HG02938 (cell line): ENCODE data around the gene FBXO28.
"Not testable (repeated sequence)": the region's sequence is repeated elsewhere in the genome, so short reads cannot be mapped to it uniquely, and the experiment has no call there.

Experiments used
- ATAC-seq: cut with Tn5 transposase; IDR thresholded peaks from one replicate; pipeline ENCODE4 v1.9.1; 2021; ENCODE audit warnings: mild to moderate bottlenecking, moderate library complexity; ENCODE audit not compliant: unreplicated experiment

The FBXO28 gene

GRCh38 chr1:224113918-224114786, at the start of gene FBXO28:
FBXO28 (plus strand) TSS chr1:224114111; CDS start chr1:224114130, 19 bp downstream.
- ATAC-seq: peak; percentile 98

DNA sequence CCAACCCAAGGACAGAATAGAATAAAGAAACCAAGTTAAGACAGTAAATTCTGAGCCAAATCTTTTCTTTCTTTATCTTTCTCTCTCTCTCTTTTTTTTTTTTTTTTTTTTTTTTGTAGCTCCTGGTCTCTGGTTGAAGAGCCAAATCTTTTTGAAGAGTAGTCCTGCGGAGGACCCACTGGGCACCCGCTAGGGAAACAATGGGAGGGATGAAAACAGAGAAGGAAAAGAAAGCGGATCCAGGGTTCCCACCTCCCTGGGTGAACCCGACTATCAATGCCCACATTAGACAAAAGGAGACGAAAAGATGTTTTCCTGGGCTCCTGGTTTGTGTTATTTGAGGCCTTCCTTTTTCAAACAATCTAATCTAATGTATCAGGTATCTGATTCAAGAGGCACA, 49.8 kb upstream of the FBXO28 start:
- no peak for ATAC-seq

DNA sequence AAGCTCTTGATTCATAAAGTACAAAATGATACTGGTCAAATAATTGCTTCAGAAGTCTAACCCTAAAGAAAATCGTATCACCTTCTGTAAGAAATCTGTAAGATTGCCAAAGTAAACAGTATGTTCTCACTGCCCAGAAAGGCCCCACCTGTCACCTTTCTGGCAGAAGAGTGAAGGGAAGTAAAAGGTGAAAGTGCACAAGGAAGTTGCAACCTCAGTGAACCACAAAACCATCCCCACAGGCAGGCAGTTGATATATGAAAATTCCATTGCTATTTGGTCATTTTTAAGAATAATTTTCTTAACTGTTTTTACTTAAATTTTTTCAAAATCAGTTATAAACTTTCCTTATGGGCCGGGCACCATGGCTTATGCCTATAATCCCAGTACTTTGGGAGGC, 48.5 kb upstream of the FBXO28 start:
- ATAC-seq: no peak

GRCh38 chr1:224067207-224067606, 46.7 kb upstream of the FBXO28 start:
- no peak for ATAC-seq

DNA sequence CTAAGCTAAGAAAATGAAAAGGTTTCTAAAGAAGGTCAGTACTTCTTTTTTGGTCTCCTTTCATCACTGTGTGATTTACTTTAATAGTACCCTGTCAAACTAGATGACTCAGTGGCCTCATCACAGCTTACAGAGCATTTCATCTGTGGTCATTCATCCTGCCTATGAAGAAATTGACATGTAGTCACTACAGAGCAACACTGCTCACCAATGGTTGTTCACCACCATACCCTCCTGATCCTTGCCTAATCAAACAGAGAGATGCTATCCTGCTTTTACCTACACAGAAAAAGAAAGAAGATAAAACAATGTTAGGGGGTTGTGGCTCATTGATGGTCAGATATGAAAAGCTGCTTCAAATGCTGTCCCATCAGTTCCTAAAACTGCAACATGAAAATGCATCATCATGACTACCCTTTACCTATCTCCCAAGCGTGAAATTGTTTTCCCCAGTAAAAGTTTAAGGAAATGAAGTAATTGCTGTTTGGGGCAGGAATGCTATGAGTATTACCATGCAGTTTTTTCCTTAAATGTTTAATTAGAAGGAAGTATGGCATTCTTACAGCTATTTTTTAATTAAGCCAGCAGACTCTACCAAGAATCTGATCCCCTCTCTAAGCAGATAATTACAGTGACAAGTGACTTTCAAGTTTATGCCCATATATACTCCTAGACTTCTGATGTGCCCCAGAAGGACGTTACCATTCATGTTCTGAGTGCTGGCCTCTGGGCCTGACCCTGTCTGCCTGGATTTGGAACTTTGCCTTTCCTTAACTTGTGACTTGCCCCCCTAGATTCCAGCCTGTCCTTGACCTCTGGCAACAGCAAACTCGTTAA, 46.1 kb upstream of the FBXO28 start:
- no peak for ATAC-seq

DNA sequence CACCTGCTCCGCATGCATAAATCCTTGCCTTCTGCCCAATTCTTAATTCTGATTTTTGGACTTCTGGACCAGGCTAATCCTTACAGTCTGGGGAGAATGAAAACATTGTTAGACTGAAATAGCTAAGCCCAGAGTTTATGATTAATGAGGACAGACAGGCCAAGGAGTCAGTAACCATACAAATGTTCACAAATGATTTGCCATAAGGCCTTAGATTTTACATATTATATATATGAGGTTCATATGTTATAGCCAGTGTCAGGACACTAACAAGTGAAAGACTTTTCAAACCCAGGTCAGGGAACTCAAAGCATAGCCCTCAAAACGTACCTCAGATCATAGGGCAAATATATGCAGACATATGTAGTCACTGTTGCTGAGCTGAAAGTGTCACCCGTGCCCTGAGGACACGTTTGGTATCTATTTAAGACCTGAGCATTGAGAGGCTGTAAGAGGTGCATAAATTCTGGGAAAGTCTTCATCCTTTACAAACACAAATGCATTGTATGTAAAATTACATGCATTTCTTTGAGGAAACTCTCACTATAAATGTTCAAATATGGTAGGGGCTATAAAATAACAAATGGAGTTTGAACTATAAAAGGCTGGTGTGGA, 45.3 kb upstream of the FBXO28 start:
- no peak for ATAC-seq

- no peak for ATAC-seq
These were observed 44.8 kb upstream of the FBXO28 start for GRCh38 chr1:224069138-224069537.

DNA sequence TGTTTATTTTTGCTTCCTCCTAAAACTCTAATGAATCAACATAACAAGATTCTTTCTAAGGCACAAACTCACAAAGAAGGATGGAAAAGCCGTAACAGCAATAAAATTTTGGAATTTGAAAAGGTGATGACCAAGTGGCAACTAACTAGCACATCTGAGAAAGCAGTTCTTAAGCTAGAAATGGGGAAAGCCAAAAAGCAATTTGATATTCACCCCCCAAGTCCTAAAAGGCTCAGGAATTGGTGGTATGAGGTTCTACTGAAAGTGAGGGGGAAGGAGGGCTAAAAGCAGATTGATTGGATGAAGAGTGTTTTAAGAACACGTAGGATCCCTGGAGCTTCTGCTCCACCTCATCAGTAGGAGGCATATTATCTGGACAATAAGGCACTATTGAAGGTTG, 43.4 kb upstream of the FBXO28 start:
- ATAC-seq: no peak

DNA sequence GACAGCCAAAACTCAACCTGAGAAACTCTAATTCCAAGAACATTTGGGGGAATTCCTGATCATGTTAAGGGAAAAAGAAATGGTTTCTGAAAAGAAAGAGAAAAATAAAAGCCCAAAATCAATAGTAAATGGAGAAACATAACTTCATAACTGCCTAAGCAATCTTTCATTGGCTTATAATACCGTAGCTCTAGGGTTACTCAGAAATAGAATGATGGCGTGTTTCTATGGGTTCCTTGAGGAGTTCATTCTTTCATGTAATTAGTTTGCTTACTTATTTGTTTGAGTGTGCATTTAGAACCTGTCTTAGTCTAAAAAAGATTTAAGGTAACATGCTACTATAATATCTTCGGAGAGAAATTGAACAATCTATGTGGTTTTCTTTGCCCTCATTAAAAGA, 37.5 kb upstream of the FBXO28 start:
- no peak for ATAC-seq

- not testable (repeated sequence) for ATAC-seq
These were observed 34.3 kb upstream of the FBXO28 start for GRCh38 chr1:224079644-224080043.

DNA sequence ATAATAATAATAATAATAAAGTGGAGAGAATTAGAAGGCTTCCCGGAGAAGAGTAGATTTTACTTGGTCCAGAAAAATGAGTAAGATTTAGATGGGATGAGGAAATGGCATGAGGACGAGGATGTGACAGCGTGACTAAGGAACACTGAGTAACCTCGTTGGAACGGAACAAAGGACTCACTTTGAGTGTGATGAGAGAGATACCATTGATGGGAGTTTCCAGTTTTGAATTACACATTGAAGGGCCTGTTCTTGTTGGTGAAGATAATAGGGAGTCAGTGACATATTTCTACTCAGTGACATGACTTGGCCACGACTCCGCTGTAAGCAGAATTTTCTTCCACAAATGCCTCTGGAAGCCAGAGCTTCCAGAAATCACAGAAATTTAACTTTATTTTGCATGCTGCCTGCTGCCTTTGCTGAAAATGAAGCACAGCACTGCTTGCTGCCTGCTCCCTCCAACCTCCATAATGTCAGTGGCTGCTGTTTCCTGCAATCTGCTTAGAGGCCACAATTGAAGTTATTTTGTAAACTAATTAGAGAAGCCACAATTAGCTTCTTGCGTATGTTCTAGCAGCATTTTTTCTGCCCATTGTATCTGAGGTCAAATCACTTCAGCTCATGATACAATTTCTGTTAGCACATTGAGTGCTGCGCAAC, 33.7 kb upstream of the FBXO28 start:
- ATAC-seq: no peak

- no peak for ATAC-seq
These were observed 32.3 kb upstream of the FBXO28 start for GRCh38 chr1:224081604-224082003.

- ATAC-seq: no peak
These were observed 31.8 kb upstream of the FBXO28 start for GRCh38 chr1:224082146-224082545.

DNA sequence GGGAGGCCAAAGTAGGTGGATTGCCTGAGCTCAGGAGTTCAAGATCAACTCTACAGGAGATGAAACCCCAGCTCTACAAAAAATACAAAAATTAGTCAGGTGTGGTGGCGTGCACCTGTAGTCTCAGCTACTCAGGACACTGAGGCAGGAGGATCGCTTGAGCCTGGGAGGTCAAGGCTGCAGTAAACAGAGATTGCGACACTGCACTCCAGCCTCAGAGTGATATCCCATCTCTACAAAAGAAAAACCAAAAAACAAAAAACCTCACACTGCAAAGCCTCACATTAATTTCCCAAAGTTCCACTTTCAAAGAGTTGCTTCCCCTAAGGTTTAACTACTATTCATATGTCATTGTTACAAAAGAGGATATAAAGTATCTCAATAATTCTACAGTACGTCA, 29.0 kb upstream of the FBXO28 start:
- no peak for ATAC-seq

GRCh38 chr1:224085421-224086108, 28.3 kb upstream of the FBXO28 start:
- ATAC-seq: no peak

DNA sequence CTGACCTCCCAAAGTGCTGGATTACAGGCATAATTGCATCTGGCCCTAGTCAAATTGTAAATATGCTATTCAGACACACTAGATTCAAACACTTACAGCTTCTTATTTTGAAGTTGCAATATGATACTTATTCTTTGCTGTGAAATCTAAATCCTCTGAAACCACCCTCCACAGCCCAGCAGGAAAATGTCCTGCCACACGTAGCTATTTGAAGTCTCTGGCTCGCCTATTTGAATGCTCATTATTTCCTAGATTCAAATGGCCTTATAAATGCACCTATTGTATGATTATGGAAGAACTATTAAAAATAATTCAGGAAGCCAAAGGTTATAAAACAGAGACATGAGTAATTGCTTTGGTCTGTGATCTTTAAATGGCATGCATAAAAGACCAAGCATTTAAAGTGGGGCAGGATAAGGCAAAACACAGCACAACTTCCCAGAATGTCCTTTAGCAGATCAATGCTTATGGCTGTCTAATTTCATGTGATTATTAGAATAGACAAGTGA, 26.6 kb upstream of the FBXO28 start:
- no peak for ATAC-seq

- no peak for ATAC-seq
These were observed 24.3 kb upstream of the FBXO28 start for GRCh38 chr1:224089583-224089982.

- no peak for ATAC-seq
These were observed 23.8 kb upstream of the FBXO28 start for GRCh38 chr1:224090116-224090515.

DNA sequence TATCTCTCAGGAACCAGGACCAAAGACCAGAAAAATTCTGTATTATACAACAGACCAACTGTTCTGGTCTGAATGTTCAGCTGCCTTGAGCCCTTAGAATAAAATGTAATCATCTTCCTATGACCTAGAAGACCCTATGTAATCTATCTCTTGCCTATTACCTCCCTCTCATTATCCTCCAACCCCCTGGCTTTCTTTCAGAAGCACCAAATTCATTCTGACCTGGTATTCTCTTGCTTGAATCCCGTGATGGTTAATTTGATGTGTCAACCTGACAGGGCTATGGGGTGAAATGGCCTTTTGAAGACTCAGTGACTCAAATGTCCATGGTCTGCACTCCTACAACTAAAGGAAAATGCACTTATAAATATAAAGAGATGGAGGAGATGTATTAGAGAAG, 21.8 kb upstream of the FBXO28 start:
- no peak for ATAC-seq

GRCh38 chr1:224092601-224093000, 21.3 kb upstream of the FBXO28 start:
- no peak for ATAC-seq
